GM19043 (cell line): Measurements from ENCODE around the gene PPA2.

Experiments used
- ATAC-seq: cut with Tn5 transposase; IDR thresholded peaks from one replicate; pipeline ENCODE4 v1.9.1; 2021; ENCODE audit warnings: low read depth; ENCODE audit not compliant: unreplicated experiment

PPA2 gene

GRCh38 chr4:105400901-105401677, 72.8 kb downstream of the PPA2 start:
- ATAC-seq: no peak

GRCh38 chr4:105399532-105400161, 74.2 kb downstream of the PPA2 start:
- ATAC-seq: no peak

- no peak for ATAC-seq
These were observed 81.0 kb downstream of the PPA2 start for GRCh38 chr4:105392858-105393257.

DNA sequence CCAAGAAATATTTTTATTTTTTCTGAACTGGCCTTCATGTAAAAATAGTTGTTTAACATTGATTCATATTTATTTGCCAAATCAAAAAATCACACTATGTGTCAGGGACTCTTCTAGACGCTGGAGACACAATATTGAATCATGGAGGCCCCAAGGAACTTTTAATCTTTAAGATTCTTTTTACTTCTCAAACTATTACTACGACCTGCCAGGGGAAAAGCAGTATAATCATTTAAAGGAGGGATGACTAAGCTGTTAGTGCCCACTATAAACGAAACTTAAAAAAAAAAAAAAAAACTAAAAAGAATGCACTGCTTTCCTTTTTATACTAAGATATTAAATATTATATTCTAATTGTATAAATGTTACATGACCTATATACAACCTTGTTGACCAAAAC, 84.7 kb downstream of the PPA2 start:
- ATAC-seq: no peak

DNA sequence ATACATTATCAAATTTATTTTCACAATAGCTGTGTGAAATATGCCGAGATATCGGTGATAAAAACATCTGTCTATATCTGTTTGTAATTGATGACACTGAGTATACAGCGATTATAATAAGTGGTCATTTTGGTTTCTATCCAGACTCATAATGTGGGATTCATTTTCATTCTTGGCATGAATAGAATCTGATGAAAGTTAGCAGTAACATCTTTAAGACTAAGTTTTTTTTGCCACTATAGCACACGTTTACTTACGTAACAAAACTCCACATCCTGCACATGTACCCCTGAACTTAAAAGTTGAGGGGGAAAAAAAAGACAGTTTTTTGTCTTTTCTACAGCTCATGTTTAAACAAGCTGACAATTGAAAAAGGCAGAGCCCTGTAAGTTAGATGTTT, 86.4 kb downstream of the PPA2 start:
- ATAC-seq: no peak

GRCh38 chr4:105386012-105386411, 87.8 kb downstream of the PPA2 start:
- ATAC-seq: no peak

DNA sequence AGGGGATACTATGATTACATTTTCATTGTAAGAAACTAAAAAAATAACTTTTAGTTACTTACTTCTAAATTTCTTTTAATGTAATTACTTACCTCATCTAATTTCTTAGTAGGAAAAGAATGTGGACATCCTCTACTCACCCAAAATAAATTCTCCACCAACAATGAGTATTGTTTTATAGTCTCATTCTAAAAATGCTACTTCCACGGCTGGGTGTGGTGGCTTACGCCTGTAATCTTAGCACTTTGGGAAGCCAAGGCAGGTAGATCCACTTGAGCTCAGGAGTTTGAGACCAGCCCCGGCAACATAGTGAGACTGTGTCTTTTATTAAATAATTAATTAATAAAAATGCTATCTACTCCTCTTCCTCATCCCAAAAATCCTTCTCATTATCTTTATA, 99.8 kb downstream of the PPA2 start:
- ATAC-seq: no peak

- ATAC-seq: no peak
These were observed 100.5 kb downstream of the PPA2 start for GRCh38 chr4:105373324-105373723.

- ATAC-seq: no peak
These were observed 103.9 kb downstream of the PPA2 start for GRCh38 chr4:105369988-105370387.

- ATAC-seq: no peak
These were observed 112.8 kb downstream of the PPA2 start for GRCh38 chr4:105361053-105361452.

- ATAC-seq: no peak
These were observed 116.4 kb downstream of the PPA2 start for GRCh38 chr4:105357258-105357980.

GRCh38 chr4:105356194-105356593, 117.7 kb downstream of the PPA2 start:
- no peak for ATAC-seq

DNA sequence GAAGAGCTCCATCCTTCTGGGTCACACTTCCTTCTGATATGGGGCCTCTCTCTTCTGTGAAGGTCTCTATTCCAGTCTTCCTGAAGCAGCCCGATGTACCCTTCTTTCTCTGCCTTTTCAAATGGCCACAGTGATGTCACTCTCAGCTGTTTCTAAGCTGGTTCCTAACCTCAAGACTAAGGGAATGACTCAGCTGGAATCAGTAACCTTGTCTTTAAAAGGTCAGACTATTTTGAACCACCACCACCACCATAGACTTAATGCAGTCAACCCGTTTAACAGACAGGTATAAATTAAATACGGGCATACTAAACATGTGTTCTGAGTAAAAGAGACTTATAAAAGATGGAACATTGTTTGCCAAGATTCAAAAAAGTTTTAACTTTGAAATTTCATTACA, 121.0 kb downstream of the PPA2 start:
- peak; percentile 55 for ATAC-seq

DNA sequence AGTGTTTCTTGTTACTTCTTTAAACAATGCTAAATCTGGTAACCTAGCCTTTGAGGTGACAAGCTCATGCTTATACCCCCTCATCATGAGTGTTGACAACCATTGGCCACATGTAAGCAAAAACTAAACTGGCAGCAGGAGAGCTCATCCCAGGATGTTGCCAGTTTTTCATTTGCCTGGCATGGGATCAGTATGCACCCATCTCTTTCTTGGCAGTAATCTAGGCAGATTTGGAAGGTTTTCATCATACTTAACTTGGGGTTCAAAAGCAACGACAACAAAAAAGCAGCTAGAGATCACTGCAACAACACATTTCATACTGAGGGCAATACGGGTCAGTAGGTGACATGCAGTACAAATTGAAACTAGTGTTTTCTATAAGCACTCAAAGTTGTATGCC, 122.0 kb downstream of the PPA2 start:
- ATAC-seq: no peak

DNA sequence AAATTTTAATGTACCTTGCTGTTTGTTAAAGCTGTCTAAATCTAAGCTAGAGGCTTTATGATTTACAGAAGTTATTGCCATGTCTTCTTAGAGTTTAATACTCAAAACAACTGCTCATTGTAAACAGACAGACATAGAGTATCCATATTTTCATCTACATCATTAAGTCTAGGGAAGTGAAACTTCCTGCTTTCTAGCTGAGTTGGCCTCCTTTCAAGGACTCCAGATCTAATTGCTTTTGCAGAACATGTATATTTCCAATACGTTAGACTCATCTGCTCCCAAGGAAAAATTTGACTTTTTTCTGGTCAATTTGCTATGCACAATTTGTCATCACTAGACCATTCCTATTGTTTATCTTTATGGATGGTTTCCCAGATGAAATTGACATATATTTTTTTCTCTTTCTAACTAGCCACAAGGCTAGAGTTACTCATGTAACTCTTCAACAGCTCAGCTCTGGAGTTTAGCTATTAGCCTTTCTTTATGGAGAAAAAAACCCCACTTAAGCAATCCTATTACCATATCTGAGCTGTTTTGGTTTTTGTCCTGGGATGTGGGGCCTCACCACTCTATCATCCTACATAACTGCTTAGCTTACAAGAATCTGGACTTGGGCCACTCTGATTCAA, 122.9 kb downstream of the PPA2 start:
- ATAC-seq: no peak

DNA sequence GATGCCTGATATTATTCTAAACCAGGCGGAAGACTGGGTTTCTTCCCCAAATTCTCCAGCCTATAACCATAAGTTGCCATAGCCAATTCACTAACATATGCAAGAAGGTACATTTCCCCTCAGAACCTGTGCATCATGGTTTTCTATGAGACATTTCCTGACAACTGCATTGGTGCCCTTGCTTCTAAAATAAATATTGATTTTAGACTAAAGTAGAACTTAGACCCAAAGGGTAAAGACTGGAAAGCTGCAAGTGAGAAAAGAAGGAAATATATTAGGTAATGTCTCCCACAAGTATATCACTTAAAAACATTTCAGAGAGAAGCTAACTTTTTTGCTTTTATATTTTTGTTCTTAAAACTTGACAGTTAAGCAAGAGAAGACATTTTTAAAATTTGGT, 125.1 kb downstream of the PPA2 start:
- no peak for ATAC-seq

DNA sequence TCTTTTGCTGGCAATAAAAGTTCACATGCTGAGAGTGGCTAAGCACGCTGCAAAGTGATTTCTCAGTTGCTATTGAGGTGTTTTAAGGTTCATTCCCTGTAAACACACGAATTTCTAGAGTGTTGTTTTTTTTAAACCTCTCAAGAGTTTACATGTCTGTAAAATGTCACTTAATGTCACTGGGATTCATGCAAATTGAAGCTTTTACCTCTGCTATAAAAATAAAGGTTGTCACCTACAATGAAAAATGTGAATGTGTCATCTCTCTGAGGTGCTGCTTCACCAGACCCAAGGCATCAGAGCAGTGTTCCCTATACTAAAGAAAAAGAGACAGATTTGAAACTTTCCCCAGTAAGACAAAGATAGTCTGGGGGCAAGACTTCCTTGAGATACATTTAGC, 127.0 kb downstream of the PPA2 start:
- no peak for ATAC-seq

GRCh38 chr4:105345838-105346237, 128.0 kb downstream of the PPA2 start:
- ATAC-seq: no peak

DNA sequence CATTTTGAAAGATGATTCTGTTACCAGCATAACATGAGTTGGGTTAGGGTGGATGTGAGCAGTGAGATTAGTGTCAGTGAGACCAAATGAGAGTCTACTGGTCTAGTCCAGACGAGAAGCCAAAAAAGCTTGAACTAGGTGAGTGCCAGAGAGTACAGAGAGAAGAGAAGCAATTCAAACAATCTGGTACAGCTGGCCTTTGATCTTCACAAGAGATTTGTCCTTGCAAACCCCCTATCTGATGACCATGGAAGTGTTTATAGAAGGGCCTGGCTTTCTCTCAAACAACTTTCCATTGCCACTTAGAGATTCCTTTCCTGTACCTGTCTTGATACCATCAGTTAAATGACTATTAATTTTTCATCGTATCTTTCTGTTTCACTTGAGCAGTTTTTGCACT, 128.5 kb downstream of the PPA2 start:
- ATAC-seq: no peak

GRCh38 chr4:105344141-105344540, 129.7 kb downstream of the PPA2 start:
- no peak for ATAC-seq
